ENCODE data around the gene C11orf21. TPM values are rescaled to one million over a fixed set of nuclear protein-coding genes. Genes with fewer than 3 reads are reported as not detected.
A peak's percentile ranks its signal among the peaks of the same experiment; 100 is the strongest.

The C11orf21 gene
- polyA plus RNA-seq, 3 donors: 10.8 to 135 (median 13.1) TPM

DNA sequence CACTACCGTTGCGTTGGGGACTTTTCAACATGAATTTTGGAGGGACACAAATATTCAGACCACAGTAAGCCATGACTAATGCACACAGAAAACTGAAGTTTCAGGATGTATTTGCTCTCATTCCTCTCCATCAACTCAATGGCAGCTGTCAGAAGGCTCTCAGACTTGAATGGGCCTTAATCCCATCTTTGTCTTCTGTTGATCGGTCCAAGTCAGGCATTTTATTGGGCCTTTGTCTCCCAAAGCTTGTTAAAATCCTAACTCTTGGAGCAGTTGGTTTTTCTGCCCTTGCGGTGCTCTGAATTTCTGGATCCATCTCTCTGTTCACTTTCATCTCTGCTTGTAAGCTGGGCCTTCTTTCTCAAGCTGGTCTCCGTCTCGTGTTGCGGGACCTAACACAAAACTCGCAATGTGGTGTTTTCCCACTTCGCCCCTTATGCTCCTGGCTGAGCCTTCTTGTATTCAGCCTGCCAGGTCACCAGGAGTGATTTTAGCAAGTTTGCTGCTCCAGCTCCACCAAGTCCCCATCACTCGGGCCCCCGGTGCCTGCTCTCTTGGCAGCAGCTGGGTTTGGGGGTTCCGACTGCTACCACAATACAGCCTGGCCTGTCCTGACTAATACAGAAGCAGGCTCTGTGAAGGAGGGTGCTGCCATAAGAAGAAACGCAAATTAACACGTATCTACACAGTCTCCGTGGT lies 27.1 kb upstream of the C11orf21 start:
- H2AFZ ChIP-seq (ENCODE audit: insufficient read depth, low read depth, low read length, poor library complexity, severe bottlenecking): no peak overlapping the region
- H3K27me3 Mint-ChIP-seq (ENCODE audit: low read depth in 3 of 3): peaks cover 16 to 46% (median 22%) of the 10 kb centered on the region in 3 donors
- no peak overlapping the region for H3K9ac ChIP-seq (ENCODE audit: insufficient read depth, low read length, poor library complexity, severe bottlenecking)
- H3K27me3 ChIP-seq (ENCODE audit: control insufficient read depth in 2 of 2, insufficient read depth in 2 of 2, low read length in 2 of 2): peaks cover 0 to 7% of the 10 kb centered on the region in 2 donors
- peaks cover 23 to 29% of the 10 kb centered on the region in 2 donors for H3K9me3 ChIP-seq (replicated peaks in 1 of 2; ENCODE audit: control insufficient read depth in 1 of 2, insufficient read depth in 1 of 2, low read length in 2 of 2)
- H3K4me1 Mint-ChIP-seq: no peaks in the 10 kb centered on the region
- no peaks in the 10 kb centered on the region for H4K20me1 ChIP-seq (ENCODE audit: insufficient read depth, low read length)
- no peaks in the 10 kb centered on the region for H3K36me3 ChIP-seq (replicated peaks in 1 of 2; ENCODE audit: control insufficient read depth in 1 of 2, insufficient read depth in 2 of 2, low read length in 2 of 2)
- TF ChIP-seq, protein P1, sequence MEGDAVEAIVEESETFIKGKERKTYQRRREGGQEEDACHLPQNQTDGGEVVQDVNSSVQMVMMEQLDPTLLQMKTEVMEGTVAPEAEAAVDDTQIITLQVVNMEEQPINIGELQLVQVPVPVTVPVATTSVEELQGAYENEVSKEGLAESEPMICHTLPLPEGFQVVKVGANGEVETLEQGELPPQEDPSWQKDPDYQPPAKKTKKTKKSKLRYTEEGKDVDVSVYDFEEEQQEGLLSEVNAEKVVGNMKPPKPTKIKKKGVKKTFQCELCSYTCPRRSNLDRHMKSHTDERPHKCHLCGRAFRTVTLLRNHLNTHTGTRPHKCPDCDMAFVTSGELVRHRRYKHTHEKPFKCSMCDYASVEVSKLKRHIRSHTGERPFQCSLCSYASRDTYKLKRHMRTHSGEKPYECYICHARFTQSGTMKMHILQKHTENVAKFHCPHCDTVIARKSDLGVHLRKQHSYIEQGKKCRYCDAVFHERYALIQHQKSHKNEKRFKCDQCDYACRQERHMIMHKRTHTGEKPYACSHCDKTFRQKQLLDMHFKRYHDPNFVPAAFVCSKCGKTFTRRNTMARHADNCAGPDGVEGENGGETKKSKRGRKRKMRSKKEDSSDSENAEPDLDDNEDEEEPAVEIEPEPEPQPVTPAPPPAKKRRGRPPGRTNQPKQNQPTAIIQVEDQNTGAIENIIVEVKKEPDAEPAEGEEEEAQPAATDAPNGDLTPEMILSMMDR (IDR thresholded peaks at IDR 0.05): no peak
- H3K27ac Mint-ChIP-seq: no peak overlapping the region
- H3K27ac ChIP-seq (ENCODE audit: low read depth in 1 of 2, low read length in 2 of 2): no peak overlapping the region
- no peaks in the 10 kb centered on the region for H3K4me1 ChIP-seq (ENCODE audit: control insufficient read depth in 1 of 2, insufficient read depth in 2 of 2, low read length in 2 of 2)
- no peak overlapping the region for H3K4me3 ChIP-seq (replicated peaks in 1 of 3; ENCODE audit: low read depth in 2 of 3, low read length in 3 of 3)
- WGBS (ENCODE audit: insufficient coverage): 95% methylated on average over 14 of the region's 15 CpGs
- H3K4me2 ChIP-seq (replicated peaks; ENCODE audit: extremely low read depth, low read length, poor library complexity, severe bottlenecking): no peak overlapping the region
- DNase-seq: no peak
- H3K36me3 Mint-ChIP-seq: peaks cover 0 to 5% of the 10 kb centered on the region in 2 donors
- H3K79me2 ChIP-seq (ENCODE audit: insufficient read depth, low read length): no peaks in the 10 kb centered on the region
- intact Hi-C loops (cut with micrococcal nuclease): no loop called here
- peaks cover 26 to 57% (median 44%) of the 10 kb centered on the region in 7 donors for H3K9me3 Mint-ChIP-seq
- H3K4me3 Mint-ChIP-seq: peak overlapping the region in 1 of 2 donors; percentile 61

DNA sequence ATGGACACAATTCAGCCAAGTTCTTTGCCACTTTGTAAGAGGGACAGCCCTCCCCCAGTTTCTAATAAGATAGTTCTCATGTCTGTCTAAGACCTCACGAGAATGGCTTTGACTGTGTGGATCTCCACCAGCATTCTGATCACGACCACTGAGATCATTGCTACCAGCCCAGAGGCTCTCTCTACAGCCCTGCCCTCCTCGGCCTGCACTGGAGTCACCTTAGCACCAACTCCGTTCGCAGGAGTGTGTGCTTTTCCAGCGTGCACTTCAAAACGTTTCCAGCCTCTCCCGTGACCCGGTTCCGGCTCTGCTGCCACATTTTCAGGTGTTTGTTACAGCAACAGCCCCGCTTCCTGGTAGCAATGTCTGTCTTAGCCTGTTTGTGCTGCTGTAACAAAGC lies 26.3 kb upstream of the C11orf21 start:
- no peak for DNase-seq
- H3K27ac Mint-ChIP-seq: peak overlapping the region in 1 of 7 donors; percentile 38
- no peak overlapping the region for H3K4me2 ChIP-seq (replicated peaks; ENCODE audit: extremely low read depth, low read length, poor library complexity, severe bottlenecking)
- no peak overlapping the region for H3K27ac ChIP-seq (ENCODE audit: low read depth in 1 of 2, low read length in 2 of 2)
- no peaks in the 10 kb centered on the region for H3K79me2 ChIP-seq (ENCODE audit: insufficient read depth, low read length)
- H3K4me3 ChIP-seq (replicated peaks in 1 of 3; ENCODE audit: low read depth in 2 of 3, low read length in 3 of 3): no peak overlapping the region
- peak overlapping the region in 1 of 2 donors; percentile 61 for H3K4me3 Mint-ChIP-seq
- peaks cover 0 to 5% of the 10 kb centered on the region in 2 donors for H3K36me3 Mint-ChIP-seq
- no peaks in the 10 kb centered on the region for H3K4me1 ChIP-seq (ENCODE audit: control insufficient read depth in 1 of 2, insufficient read depth in 2 of 2, low read length in 2 of 2)
- H3K9me3 ChIP-seq (replicated peaks in 1 of 2; ENCODE audit: control insufficient read depth in 1 of 2, insufficient read depth in 1 of 2, low read length in 2 of 2): peaks cover 23 to 29% of the 10 kb centered on the region in 2 donors
- no peaks in the 10 kb centered on the region for H3K4me1 Mint-ChIP-seq
- TF ChIP-seq, protein P1 (IDR thresholded peaks at IDR 0.05): no peak
- WGBS (ENCODE audit: insufficient coverage): 91% methylated on average over 11 of the region's 11 CpGs
- H2AFZ ChIP-seq (ENCODE audit: insufficient read depth, low read depth, low read length, poor library complexity, severe bottlenecking): no peak overlapping the region
- H3K27me3 Mint-ChIP-seq (ENCODE audit: low read depth in 3 of 3): peaks cover 18 to 53% (median 30%) of the 10 kb centered on the region in 3 donors
- peaks cover 0 to 7% of the 10 kb centered on the region in 2 donors for H3K27me3 ChIP-seq (ENCODE audit: control insufficient read depth in 2 of 2, insufficient read depth in 2 of 2, low read length in 2 of 2)
- no peaks in the 10 kb centered on the region for H3K36me3 ChIP-seq (replicated peaks in 1 of 2; ENCODE audit: control insufficient read depth in 1 of 2, insufficient read depth in 2 of 2, low read length in 2 of 2)
- no peak overlapping the region for H3K9ac ChIP-seq (ENCODE audit: insufficient read depth, low read length, poor library complexity, severe bottlenecking)
- intact Hi-C loops (cut with micrococcal nuclease): no loop called here
- H3K9me3 Mint-ChIP-seq: peaks cover 26 to 61% (median 49%) of the 10 kb centered on the region in 7 donors
- H4K20me1 ChIP-seq (ENCODE audit: insufficient read depth, low read length): no peaks in the 10 kb centered on the region

Measured in CD14-positive monocyte (primary cell).